Astrocyte (in vitro differentiated cells and primary cell): Measurements from ENCODE around the gene FAM174C. TPM values are rescaled to one million over a fixed set of nuclear protein-coding genes. Genes with fewer than 3 reads are reported as not detected.

Source experiments
- DNase-seq: peaks from one replicate; pipeline ENCODE4 v3.0.0-alpha.2; 2010; ENCODE audit warnings: low read depth
- FAIRE-seq: peaks from 2 replicates; lab custom pipeline; 2011; peaks lifted over from hg19 to GRCh38; lab: Jason Lieb, UNC
- H2AFZ ChIP-seq: 2 replicates; pipeline ENCODE4 v1.6.0; 2012; ENCODE audit warnings: low read depth, low read length, inconsistent platforms
- H3K27ac ChIP-seq: 2 replicates; pipeline ENCODE4 v1.5.1; 2011; ENCODE audit warnings: low read depth, low read length, inconsistent platforms
- H3K27me3 ChIP-seq: 2 replicates; pipeline ENCODE4 v1.6.0; 2011; ENCODE audit warnings: low read length, inconsistent platforms; ENCODE audit not compliant: insufficient read depth
- H3K36me3 ChIP-seq: 2 replicates; pipeline ENCODE4 v1.5.1; 2011; ENCODE audit warnings: low read length, inconsistent platforms; ENCODE audit not compliant: insufficient read depth
- H3K4me1 ChIP-seq: 2 replicates; pipeline ENCODE4 v1.5.1; 2011; ENCODE audit warnings: low read length, inconsistent platforms; ENCODE audit not compliant: insufficient read depth
- H3K4me2 ChIP-seq: 2 replicates; pipeline ENCODE4 v1.6.0; 2012; ENCODE audit warnings: low read length, inconsistent platforms
- H3K4me3 ChIP-seq: 2 replicates; pipeline ENCODE4 v1.5.1; 2011; ENCODE audit warnings: low read depth, mild to moderate bottlenecking, low read length, inconsistent platforms; ENCODE audit not compliant: insufficient read depth
- H3K79me2 ChIP-seq: 2 replicates; pipeline ENCODE4 v1.6.0; 2012; ENCODE audit warnings: mild to moderate bottlenecking, low read length, inconsistent platforms; ENCODE audit not compliant: insufficient read depth
- H3K9ac ChIP-seq: 2 replicates; pipeline ENCODE4 v1.6.0; 2012; ENCODE audit warnings: mild to moderate bottlenecking, low read length, inconsistent platforms
- H3K9me3 ChIP-seq: 2 replicates; pipeline ENCODE4 v1.5.1; 2012; ENCODE audit warnings: low read depth, mild to moderate bottlenecking, low read length, inconsistent platforms; ENCODE audit not compliant: insufficient read depth
- H4K20me1 ChIP-seq: 2 replicates; pipeline ENCODE4 v1.6.0; 2012; ENCODE audit warnings: low read length, inconsistent platforms; ENCODE audit not compliant: insufficient read depth
- H3K27ac Mint-ChIP-seq: one replicate; pipeline ENCODE4 v1.8.0; 2021; ENCODE audit warnings: mild to moderate bottlenecking, mixed read lengths; ENCODE audit not compliant: unreplicated experiment
- H3K27me3 Mint-ChIP-seq: one replicate; pipeline ENCODE4 v1.8.0; 2021; ENCODE audit warnings: low read depth, mixed read lengths; ENCODE audit not compliant: unreplicated experiment
- H3K36me3 Mint-ChIP-seq: one replicate; pipeline ENCODE4 v1.8.0; 2021; ENCODE audit warnings: low read depth, mixed read lengths; ENCODE audit not compliant: unreplicated experiment
- H3K4me1 Mint-ChIP-seq: one replicate; pipeline ENCODE4 v1.8.0; 2021; ENCODE audit warnings: low read depth, mixed read lengths; ENCODE audit not compliant: unreplicated experiment
- H3K4me3 Mint-ChIP-seq: one replicate; pipeline ENCODE4 v1.8.0; 2021; ENCODE audit warnings: mild to moderate bottlenecking, moderate library complexity, mixed read lengths; ENCODE audit not compliant: unreplicated experiment
- H3K9me3 Mint-ChIP-seq: one replicate; pipeline ENCODE4 v1.8.0; 2021; ENCODE audit warnings: mild to moderate bottlenecking, mixed read lengths; ENCODE audit not compliant: unreplicated experiment
- CTCF ChIP-seq: IDR thresholded peaks from 2 replicates; pipeline ENCODE4 v1.5.1; 2011; ENCODE audit warnings: low read depth, mild to moderate bottlenecking, inconsistent platforms, low read length, moderate library complexity; ENCODE audit not compliant: insufficient read depth
- EZH2 ChIP-seq: IDR thresholded peaks from 2 replicates; pipeline ENCODE4 v1.6.1; 2012; ENCODE audit warnings: mild to moderate bottlenecking, low read length, inconsistent platforms; ENCODE audit not compliant: insufficient read depth
- total RNA-seq: library from RNA; stranded (reverse); gene quantifications from 2 replicates; pipeline ENCODE4 v1.2.1, GENCODE V29; 2021

FAM174C gene
- total RNA-seq, 1 donor from 2014 or later, result 50.5 TPM

- H3K9ac ChIP-seq, result peak overlapping the region; percentile 39
- H3K9me3 ChIP-seq, result no peaks in the 10 kb centered on the region
- Mint-ChIP-seq H3K36me3 (peaks cover 6% of the 10 kb centered on the region), H3K4me1 (peaks cover 16% of the 10 kb centered on the region), H3K27ac (peak overlapping the region; percentile 69), H3K27me3 (no peaks in the 10 kb centered on the region), H3K9me3 (no peaks in the 10 kb centered on the region), H3K4me3 (no peak overlapping the region)
- H2AFZ ChIP-seq, result no peak overlapping the region
- H3K79me2 ChIP-seq, result peaks cover 67% of the 10 kb centered on the region
- H4K20me1 ChIP-seq, result peaks cover 82% of the 10 kb centered on the region
- FAIRE-seq, result no peak
- no peaks in the 10 kb centered on the region for H3K27me3 ChIP-seq
- H3K4me3 ChIP-seq, result no peak overlapping the region
- DNase-seq, result no peak
- H3K27ac ChIP-seq, result peak overlapping the region; percentile 89
- no peak for TF ChIP-seq CTCF
- no peak for TF ChIP-seq EZH2
- peak overlapping the region; percentile 100 for H3K4me2 ChIP-seq
- peaks cover 24% of the 10 kb centered on the region for H3K36me3 ChIP-seq
- peaks cover 61% of the 10 kb centered on the region for H3K4me1 ChIP-seq
Observed at GRCh38 chr19:1255186-1256161, 19.9 kb upstream of the FAM174C start.

- Histone ChIP-seq H2AFZ (no peak overlapping the region), H4K20me1 (peaks cover 71% of the 10 kb centered on the region), H3K4me1 (peaks cover 68% of the 10 kb centered on the region), H3K4me2 (peak overlapping the region; percentile 26), H3K27me3 (no peaks in the 10 kb centered on the region), H3K27ac (peak overlapping the region; percentile 12), H3K4me3 (no peak overlapping the region), H3K36me3 (peaks cover 22% of the 10 kb centered on the region), H3K9me3 (no peaks in the 10 kb centered on the region), H3K79me2 (peaks cover 53% of the 10 kb centered on the region), H3K9ac (peak overlapping the region; percentile 31)
- FAIRE-seq (no peak), DNase-seq (no peak)
- H3K4me3 Mint-ChIP-seq, result peak overlapping the region; percentile 66
- H3K27me3 Mint-ChIP-seq, result no peaks in the 10 kb centered on the region
- no peaks in the 10 kb centered on the region for H3K9me3 Mint-ChIP-seq
- peak overlapping the region; percentile 64 for H3K27ac Mint-ChIP-seq
- no peak for TF ChIP-seq EZH2
- TF ChIP-seq CTCF, result no peak
- H3K36me3 Mint-ChIP-seq, result peaks cover 6% of the 10 kb centered on the region
- H3K4me1 Mint-ChIP-seq, result peaks cover 21% of the 10 kb centered on the region
Observed at GRCh38 chr19:1256646-1257474, 18.5 kb upstream of the FAM174C start.
